Measurements from ENCODE around the gene DMD.

Gene DMD

GRCh38 chrX:31179203-31179602 lies 2032.1 kb downstream of the DMD start:
- DNase-seq (ENCODE audit: low read depth), result no peak

GRCh38 chrX:31178769-31179125 lies 2032.6 kb downstream of the DMD start:
- no peak for DNase-seq (ENCODE audit: low read depth)

DNA sequence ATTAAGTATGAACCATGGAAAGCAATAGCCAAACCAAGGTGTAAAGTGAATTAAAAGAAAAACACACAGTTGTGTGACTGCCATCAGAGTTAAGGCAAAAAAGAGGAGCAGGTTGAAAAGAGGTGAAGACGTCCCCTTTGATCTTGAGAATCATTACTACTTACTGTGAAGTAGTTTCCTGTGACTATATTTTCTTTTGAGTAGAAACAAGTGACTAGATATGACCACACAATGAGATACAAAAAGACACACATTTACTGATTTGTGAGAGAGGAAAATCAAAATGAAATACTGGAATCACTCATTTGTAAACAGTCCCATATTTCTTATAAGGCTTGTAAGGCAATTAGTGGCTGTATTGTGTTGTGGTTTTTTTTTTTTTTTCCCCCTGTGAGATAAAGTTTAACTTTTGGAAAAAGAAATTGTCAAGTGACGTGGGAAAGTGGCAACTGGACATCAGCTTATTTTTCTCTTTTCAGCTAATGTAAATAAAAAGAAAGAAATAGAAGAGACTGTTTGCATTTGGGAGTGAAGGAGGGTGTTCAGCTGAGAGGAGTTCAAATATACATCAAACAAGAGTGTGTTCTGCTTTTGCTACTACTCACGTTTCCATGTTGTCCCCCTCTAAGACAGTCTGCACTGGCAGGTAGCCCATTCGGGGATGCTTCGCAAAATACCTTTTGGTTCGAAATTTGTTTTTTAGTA lies 2033.1 kb downstream of the DMD start:
- DNase-seq (ENCODE audit: low read depth), result no peak

DNA sequence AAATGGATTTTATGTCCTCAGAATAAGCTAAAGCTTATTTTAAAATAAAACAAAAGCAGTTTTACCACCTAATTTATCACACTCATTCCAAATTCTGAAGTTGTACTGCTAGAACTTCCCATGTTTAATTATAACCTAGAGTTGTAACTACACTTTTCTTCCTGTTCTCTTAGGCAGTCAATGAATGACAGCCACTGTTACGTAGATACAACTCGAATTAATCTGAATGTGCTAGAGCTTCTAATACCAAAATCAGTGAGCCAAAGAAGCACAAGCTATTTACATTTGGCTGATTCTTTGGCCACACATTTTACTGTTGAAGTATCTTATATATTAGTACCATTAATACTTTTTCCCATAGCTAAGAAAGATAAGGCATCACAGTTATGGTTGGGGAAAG lies 2040.6 kb downstream of the DMD start:
- no peak for DNase-seq (ENCODE audit: low read depth)

DNA sequence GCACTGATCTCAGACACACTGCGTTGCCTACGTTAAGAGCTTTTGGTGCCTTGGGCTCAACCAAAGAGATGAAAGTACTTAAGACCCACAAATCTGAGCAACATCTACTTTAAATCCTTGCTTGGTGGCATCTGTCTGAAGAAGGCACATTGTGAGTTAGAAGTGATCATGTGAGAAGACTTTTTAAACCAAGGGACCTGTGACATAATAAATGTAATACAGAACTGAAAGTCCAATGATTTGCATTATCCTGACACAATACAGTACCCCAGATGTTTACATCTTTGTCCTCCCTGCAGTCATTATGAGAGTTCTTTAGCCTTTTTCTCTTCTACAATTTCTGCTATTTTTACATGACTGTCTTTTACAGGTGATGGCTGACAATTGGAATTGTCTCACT lies 2042.8 kb downstream of the DMD start:
- DNase-seq (ENCODE audit: low read depth), result no peak

GRCh38 chrX:31166832-31167231 lies 2044.5 kb downstream of the DMD start:
- DNase-seq (ENCODE audit: low read depth), result no peak

DNA sequence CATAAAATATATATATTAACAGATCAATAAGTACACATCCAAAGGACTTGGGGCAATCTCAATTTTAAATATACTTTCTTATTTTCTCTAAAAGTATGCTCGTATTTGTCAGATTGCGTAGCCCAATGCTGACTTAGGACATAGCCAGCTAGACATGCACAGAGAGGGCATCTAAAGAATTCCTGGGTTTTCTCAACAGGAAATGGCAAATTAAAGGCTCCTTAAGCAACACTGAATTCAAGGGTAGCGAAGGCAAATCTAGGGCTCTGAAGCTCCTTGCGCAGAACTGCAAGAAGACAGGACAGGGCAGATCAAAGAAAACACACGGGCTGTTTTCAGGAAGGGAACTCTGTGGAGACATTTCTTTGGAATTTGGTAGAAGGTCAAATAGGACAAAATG lies 2044.9 kb downstream of the DMD start:
- DNase-seq (ENCODE audit: low read depth), result no peak

GRCh38 chrX:31165241-31166035 lies 2045.9 kb downstream of the DMD start:
- no peak for DNase-seq (ENCODE audit: low read depth)

DNA sequence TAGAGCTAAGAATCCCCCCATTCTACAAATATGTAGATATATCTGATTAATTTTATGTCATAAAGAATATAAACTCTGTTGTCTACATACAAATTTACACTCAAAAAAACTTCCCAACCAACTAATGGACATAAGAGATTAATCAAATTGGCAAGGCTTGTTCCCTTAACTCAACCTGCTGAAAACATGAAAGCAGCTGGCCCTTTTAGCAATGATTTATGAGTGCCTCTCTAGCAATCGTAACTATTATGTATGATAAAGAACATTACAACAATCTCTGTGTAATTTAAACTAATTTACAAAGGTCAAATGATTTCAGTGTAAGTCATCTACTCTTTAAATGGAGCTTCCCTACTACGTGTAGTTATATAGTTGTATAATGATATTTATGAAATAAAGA lies 2056.4 kb downstream of the DMD start:
- no peak for DNase-seq (ENCODE audit: low read depth)

- no peak for DNase-seq (ENCODE audit: low read depth)
Observed at GRCh38 chrX:31153475-31154047, 2057.8 kb downstream of the DMD start.

DNA sequence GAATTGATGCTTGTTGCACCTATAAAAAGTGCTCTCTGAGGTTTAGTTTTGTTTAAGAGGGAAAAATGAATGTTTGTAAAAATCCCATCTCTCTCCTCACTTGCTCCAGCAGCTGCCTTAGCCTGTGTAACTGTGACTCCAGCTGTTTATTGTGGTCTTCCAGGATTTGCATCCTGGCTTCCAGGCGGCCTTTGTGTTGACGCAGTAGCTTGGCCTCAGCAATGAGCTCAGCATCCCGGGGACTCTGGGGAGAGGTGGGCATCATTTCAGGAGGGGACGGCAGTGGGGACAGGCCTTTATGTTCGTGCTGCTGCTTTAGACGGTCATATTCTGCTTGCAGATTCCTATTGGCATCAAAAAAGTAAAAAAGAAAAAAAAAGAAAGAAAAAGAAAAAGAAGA lies 2064.2 kb downstream of the DMD start:
- DNase-seq (ENCODE audit: low read depth), result no peak

DNA sequence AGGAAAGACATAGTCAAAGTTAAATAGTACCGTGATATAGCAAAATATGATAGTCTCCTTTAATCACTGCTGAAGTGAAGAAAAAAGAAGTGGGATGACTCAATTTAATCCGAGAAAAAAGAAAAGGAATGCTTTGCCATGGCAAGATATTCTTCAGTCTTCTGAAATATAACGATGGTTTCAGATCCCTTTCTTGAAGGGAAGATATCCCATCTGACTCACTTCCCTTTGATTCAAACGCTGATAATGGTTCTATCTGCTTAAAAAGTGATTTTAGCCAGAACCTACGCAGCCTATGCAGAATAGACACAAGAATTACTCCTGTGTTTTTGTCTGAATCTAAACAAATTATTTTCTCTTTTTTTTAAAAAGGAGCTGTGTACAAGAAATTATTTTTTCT lies 2071.4 kb downstream of the DMD start:
- no peak for DNase-seq (ENCODE audit: low read depth)

- DNase-seq (ENCODE audit: low read depth), result no peak
Observed at GRCh38 chrX:31138124-31138523, 2073.2 kb downstream of the DMD start.

DNA sequence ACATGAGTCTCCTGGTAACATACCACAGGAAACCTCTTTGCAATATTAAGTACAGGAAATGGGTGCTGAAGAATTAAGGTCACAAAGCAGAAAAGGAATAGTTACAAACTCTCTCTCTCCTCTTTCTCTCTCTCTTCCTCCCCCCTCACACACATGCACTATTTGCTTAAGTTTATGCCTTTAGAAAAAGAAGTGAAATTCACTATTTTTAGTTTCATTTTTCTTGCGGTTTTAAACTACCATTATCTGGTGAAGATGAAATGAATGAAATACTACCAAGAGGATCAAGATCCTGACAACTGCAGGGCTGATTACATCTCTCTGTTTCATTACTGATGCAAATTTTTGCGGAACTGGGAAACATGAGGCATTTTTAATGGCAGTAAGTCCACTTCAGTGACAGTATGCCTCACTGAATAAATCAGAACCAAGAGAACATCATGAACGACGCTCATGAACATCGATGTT lies 2075.2 kb downstream of the DMD start:
- DNase-seq (ENCODE audit: low read depth), result no peak

- no peak for DNase-seq (ENCODE audit: low read depth)
Observed at GRCh38 chrX:31132821-31133241, 2078.5 kb downstream of the DMD start.

DNA sequence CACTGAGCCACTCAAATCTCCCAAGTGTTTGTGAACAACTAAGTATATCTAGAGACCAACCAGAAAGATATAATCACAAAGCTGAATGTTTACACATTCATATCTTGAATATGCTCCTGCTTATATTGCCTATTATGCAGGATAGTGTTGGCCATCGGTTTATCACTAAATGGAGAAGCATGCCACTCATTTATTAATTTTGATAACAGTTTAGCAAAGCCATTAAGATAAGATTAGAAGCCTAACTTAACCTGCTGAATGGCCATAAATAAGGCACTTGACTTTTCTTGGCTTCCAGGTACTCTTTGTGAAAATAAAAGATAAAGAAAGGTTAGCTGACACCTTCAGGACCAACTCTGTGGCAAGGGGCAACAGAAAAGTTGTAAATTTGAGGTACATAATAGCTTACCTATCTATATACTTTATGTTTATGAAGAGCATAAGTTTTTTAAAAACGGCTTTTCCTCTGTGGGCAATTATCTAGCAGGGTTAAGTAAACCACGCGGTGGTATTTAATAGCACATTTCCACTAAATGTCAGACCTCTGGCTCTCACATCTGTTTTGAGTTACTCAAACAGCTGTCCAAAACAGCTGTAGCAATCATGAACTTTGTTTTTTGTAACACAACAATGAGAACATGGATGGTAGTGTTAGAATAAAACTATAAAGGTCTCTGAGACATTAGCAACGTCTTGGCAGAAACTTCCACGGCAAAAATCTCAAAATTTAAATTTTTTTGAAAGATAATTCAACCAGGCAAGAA lies 2080.7 kb downstream of the DMD start:
- DNase-seq (ENCODE audit: low read depth), result no peak

GRCh38 chrX:31128855-31129254 lies 2082.5 kb downstream of the DMD start:
- no peak for DNase-seq (ENCODE audit: low read depth)

DNA sequence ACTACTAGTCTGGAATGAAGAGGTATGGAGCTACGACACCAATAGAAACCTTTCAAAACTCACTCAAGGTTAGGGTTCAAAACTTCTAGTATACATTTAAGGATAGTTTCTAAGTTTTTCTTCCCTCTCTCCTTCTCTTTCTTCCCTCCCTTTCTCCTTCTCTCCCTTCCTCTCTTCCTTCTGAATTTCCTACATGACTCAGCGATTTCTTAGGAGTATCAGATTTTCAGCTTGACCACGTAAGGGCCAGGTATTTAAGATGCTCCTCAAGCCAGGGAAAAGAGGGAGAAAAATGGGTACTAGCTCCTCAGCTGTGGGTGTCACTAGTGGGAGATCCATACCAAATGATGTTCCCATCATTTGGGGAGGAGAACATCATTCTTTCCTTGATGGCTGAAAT lies 2083.6 kb downstream of the DMD start:
- DNase-seq (ENCODE audit: low read depth), result no peak

DNA sequence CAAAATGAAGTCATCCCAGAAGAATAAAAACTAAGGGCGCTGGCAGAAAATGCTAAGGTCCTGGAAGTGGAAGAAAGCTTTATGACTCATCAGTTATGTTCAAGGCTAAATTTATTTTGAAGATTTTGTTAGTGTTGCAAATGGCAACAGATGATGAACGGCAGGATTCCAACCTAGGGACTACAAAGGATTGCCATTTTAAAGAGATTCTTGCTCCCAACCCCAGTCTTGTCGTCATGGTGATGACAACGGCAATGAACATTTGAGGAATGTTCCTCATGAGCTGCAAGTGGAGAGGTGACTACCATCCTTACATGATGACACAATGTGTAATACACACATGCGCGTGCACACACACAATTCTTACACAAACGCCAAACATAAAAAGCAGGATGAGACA lies 2085.1 kb downstream of the DMD start:
- DNase-seq (ENCODE audit: low read depth), result peak; percentile 19

GRCh38 chrX:31124536-31124935 lies 2086.8 kb downstream of the DMD start:
- no peak for DNase-seq (ENCODE audit: low read depth)

DNA sequence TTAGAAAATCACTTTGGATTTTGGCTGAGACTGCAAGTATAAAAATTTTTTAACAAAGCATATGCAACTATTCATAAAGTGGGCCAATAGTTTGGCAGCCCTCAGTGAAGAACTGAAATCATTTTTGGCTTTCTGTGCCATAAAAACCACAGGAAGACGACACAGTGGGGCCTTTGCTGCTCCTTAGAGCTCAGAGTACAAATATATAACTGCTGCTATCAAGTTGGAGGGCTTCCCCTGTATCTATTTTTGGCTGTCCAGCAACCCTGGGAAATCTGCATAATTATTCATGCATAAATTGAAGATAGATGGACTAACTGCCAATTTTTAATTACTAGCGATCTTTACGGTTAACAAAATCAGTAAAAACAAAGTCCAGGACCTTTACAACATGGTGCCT lies 2088.0 kb downstream of the DMD start:
- DNase-seq (ENCODE audit: low read depth), result no peak

- no peak for DNase-seq (ENCODE audit: low read depth)
Observed at GRCh38 chrX:31117266-31117665, 2094.1 kb downstream of the DMD start.

DNA sequence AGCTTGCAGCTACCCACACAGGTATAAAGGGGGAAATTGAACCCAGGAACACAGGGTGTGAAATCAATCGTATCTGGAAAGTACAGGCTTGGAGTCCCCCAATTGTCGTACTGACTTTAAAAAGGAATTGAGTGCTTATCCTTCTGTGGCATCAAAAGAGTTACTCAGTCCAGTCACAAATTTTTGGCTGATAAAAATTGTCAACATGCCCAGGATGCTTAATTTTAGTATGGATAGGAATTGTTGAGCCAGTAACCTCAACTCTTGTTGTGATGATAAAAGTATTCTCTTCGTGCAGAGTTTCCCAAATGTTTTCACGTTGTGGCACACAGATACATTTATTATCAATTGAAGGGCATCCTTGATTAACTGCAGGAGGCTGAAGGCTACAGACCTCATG lies 2096.0 kb downstream of the DMD start:
- no peak for DNase-seq (ENCODE audit: low read depth)
